Suprapubic skin (tissue), 3 donors: ENCODE measurements around the gene MTIF2.

Source experiments
- POLR2AphosphoS5 ChIP-seq, 3 donors: sonication (generic); formaldehyde crosslinking; IDR thresholded peaks; one replicate each; pipeline ENCODE4 v1.6.1; 2017; ENCODE audit warnings: antibody characterized with exemption in 3 of 3
- TF ChIP-seq, protein P1 (sequence below), 2 donors: fragments of 200-600 bp in 1 of 2; fragments of 450-650 bp in 1 of 2; sonication (generic) in 1 of 2; IDR thresholded peaks; one replicate each; pipeline ENCODE4 v1.5.1; 2016 to 2019; ENCODE audit warnings: antibody characterized with exemption in 2 of 2, mild to moderate bottlenecking in 1 of 2, moderate library complexity in 1 of 2

DNA sequence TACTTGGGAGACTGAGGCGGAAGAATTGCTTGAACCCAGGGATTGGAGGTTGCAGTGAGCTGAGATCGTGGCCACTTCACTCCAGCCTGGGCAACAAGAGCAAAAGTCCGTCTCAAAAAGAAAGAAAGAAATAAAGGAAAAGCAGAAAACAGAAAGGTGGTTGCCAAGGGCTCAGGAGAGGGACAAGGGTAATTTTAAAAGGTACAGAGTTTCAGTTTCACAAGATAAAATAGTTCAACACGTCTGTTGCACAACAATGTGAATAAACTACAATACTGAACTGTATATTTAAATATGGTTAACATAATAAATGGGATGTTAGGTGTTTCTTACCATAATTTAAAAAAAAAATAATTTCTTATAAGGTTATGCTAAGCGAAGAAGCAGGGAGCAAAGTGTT, 23.6 kb downstream of the MTIF2 start:
- TF ChIP-seq, protein P1, sequence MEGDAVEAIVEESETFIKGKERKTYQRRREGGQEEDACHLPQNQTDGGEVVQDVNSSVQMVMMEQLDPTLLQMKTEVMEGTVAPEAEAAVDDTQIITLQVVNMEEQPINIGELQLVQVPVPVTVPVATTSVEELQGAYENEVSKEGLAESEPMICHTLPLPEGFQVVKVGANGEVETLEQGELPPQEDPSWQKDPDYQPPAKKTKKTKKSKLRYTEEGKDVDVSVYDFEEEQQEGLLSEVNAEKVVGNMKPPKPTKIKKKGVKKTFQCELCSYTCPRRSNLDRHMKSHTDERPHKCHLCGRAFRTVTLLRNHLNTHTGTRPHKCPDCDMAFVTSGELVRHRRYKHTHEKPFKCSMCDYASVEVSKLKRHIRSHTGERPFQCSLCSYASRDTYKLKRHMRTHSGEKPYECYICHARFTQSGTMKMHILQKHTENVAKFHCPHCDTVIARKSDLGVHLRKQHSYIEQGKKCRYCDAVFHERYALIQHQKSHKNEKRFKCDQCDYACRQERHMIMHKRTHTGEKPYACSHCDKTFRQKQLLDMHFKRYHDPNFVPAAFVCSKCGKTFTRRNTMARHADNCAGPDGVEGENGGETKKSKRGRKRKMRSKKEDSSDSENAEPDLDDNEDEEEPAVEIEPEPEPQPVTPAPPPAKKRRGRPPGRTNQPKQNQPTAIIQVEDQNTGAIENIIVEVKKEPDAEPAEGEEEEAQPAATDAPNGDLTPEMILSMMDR (IDR thresholded peaks at IDR 0.05), result no peak
- TF ChIP-seq POLR2AphosphoS5 (IDR thresholded peaks at IDR 0.05), result no peak
